Chondrocyte (in vitro differentiated cells): ENCODE data around the gene DLGAP3. TPM values are rescaled to one million over a fixed set of nuclear protein-coding genes. Genes with fewer than 3 reads are reported as not detected.

Source experiments
- DNase-seq: peaks from one replicate; pipeline ENCODE4 v3.0.0; 2021; ENCODE audit warnings: mixed read lengths, low spot score
- H3K27ac Mint-ChIP-seq: one replicate; pipeline ENCODE4 v1.8.0; 2021; ENCODE audit warnings: mild to moderate bottlenecking, moderate library complexity, mixed read lengths; ENCODE audit not compliant: unreplicated experiment
- H3K27me3 Mint-ChIP-seq: 2 replicates; pipeline ENCODE4 v1.8.0; 2021; ENCODE audit warnings: low read depth, mixed read lengths
- H3K36me3 Mint-ChIP-seq: 2 replicates; pipeline ENCODE4 v1.8.0; 2021; ENCODE audit warnings: low read depth, mixed read lengths
- H3K4me1 Mint-ChIP-seq: 2 replicates; pipeline ENCODE4 v1.8.0; 2021; ENCODE audit warnings: low read depth, mild to moderate bottlenecking, mixed read lengths
- H3K4me3 Mint-ChIP-seq: one replicate; pipeline ENCODE4 v1.8.0; 2021; ENCODE audit warnings: mild to moderate bottlenecking, moderate library complexity, mixed read lengths; ENCODE audit not compliant: unreplicated experiment
- H3K9me3 Mint-ChIP-seq: 2 replicates; pipeline ENCODE4 v1.8.0; 2021; ENCODE audit warnings: low read depth, mixed read lengths
- total RNA-seq: library from RNA; stranded (reverse); gene quantifications from 3 replicates; pipeline ENCODE4 v1.2.1, GENCODE V29; 2021
- TF ChIP-seq, protein P1 (sequence below): fragments of 200-600 bp; sonication (generic); IDR thresholded peaks from 2 replicates; pipeline ENCODE4 v1.5.0; 2021; ENCODE audit warnings: antibody characterized with exemption, mild to moderate bottlenecking, moderate library complexity

DLGAP3 gene
- total RNA-seq, 1 donor from 2014 or later: 0.22 TPM

DNA sequence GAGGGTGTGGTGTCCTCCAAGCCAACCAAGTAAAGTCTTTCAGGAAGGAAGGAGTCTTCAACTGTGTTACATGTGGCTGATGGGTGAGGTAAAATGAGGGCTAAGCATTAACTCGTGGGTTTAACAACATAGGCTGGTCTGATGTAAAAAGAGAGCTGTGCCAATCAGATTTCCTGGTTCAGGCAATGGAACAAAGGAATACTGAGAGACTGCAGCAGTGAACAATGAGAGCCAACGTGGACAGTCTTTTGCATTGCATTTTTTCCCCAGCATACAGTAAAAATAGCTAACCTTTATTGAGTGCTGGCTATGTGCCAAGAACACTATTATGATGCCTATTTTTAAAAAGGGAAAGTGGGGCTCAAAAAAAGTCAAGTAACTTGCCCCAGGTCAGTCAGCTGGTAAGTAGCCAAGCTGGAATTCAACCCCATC, 31.1 kb downstream of the DLGAP3 start:
- Mint-ChIP-seq H3K27me3 (peaks cover 25% of the 10 kb centered on the region), H3K4me1 (peaks cover 7% of the 10 kb centered on the region), H3K9me3 (peaks cover 3% of the 10 kb centered on the region), H3K27ac (no peak overlapping the region), H3K36me3 (no peaks in the 10 kb centered on the region), H3K4me3 (no peak overlapping the region)
- DNase-seq: no peak
- TF ChIP-seq, protein P1, sequence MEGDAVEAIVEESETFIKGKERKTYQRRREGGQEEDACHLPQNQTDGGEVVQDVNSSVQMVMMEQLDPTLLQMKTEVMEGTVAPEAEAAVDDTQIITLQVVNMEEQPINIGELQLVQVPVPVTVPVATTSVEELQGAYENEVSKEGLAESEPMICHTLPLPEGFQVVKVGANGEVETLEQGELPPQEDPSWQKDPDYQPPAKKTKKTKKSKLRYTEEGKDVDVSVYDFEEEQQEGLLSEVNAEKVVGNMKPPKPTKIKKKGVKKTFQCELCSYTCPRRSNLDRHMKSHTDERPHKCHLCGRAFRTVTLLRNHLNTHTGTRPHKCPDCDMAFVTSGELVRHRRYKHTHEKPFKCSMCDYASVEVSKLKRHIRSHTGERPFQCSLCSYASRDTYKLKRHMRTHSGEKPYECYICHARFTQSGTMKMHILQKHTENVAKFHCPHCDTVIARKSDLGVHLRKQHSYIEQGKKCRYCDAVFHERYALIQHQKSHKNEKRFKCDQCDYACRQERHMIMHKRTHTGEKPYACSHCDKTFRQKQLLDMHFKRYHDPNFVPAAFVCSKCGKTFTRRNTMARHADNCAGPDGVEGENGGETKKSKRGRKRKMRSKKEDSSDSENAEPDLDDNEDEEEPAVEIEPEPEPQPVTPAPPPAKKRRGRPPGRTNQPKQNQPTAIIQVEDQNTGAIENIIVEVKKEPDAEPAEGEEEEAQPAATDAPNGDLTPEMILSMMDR: no peak

DNA sequence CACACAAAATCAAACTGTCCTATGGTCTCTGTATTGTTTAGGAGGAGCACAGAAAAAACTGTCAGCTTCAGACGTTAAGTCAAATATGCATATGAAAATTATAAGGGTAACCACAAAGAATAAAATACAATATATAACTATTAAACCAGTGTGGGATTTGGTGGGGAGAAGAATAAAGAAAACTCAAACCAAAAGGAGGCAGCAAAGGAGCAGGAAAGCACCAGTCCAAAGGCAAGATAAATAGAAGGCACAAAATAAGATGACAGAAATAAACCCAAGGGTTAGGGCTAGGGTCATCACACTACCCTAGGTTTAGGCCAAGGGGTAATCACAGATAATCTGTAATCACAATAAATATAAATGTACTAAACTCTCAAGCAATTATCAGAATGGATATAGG, 32.8 kb downstream of the DLGAP3 start:
- peaks cover 7% of the 10 kb centered on the region for H3K4me1 Mint-ChIP-seq
- H3K27me3 Mint-ChIP-seq: peaks cover 14% of the 10 kb centered on the region
- TF ChIP-seq, protein P1: peak; percentile 62

DNA sequence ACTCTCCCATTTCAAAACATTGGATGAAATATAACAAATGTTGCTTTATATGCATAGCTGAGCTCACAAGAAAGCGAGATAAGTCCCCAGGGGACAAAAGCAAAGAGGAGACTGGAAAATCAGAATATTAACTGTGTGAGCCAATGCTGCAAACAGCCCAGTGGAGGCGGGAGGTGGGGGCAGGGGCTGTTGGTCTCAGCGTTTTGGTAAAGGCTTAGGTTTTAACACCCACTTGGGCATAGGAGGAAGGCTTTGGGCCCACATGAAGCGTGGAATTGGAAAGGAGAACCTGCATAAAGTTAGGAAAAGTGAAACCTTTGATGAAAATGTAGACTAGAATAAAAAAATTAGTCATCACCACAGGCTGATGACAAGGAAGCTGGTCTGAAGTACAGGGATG, 39.7 kb downstream of the DLGAP3 start:
- no peak for DNase-seq
- Mint-ChIP-seq H3K27me3 (peaks cover 19% of the 10 kb centered on the region), H3K9me3 (peaks cover 18% of the 10 kb centered on the region), H3K27ac (no peak overlapping the region), H3K36me3 (no peaks in the 10 kb centered on the region), H3K4me3 (no peak overlapping the region), H3K4me1 (peaks cover 11% of the 10 kb centered on the region)
- TF ChIP-seq, protein P1: no peak

More for the DNA sequence above, 32.8 kb downstream of the DLGAP3 start:
- Mint-ChIP-seq H3K9me3 (peaks cover 17% of the 10 kb centered on the region), H3K4me3 (no peak overlapping the region), H3K36me3 (no peaks in the 10 kb centered on the region), H3K27ac (no peak overlapping the region)
- DNase-seq: no peak

DNA sequence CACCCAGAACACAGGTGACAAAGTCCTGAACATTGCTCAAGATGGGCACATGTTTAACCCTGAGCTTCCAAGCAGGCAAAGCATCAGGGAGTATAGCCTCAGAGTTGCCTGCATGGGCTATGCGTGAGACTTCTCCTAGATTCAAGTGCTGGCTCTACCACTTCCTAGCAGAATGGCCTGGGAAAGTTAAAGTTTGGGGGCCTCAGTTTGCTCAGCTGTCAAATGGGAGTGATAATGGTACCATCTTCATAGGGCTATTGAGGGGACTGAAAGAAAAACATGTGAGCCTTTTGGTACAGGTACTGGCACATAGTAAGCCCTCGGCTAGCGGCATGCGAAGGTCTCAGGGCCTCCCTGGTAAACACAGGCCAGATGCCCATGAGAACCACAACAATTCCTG, 41.9 kb downstream of the DLGAP3 start:
- DNase-seq: no peak
- H3K9me3 Mint-ChIP-seq: peaks cover 11% of the 10 kb centered on the region
- H3K4me3 Mint-ChIP-seq: no peak overlapping the region
- H3K27me3 Mint-ChIP-seq: peaks cover 39% of the 10 kb centered on the region
- H3K4me1 Mint-ChIP-seq: peaks cover 11% of the 10 kb centered on the region
- TF ChIP-seq, protein P1: no peak
- H3K27ac Mint-ChIP-seq: no peak overlapping the region
- no peaks in the 10 kb centered on the region for H3K36me3 Mint-ChIP-seq

DNA sequence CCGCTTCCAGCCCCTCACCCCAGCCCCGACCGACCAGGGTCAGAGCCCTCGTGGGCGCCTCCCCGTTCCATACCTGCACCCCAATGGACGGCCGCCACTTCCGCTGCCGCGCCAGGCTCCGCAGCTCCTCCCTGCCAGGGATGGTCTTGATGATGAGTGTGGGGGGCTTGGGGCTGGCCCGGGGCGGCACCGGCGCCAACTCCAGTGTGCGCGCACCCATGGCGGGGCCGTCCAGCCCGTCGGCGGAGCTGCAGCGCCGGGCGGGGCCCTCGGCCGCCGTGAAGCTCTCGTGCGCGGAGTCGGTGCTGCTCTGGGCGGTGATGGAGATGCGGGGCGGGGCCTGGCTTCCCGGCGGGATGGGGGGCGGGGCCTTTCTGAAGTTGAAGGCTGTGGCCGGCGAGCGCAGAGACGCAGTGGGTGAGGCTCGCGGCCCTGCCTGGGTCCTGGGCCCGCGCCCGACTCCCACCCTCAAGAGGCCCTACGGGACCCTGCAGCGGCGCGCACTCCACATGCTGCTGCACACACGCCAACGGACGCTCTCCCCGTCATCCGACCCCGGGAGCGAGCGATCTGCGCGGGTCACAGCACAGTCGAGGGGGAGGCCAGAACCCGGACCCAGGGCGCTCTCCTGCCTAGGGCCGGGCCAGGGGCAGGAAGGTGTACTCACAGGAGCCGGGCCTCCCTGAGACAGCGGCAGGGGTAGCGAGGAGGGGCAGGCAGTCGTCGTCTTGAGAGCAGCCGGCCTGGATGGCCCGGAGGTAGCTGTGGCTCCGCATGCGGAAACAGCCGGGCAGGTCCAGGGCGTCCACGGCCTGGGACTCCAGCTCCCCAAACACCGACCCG, 43.8 kb downstream of the DLGAP3 start:
- no peak for DNase-seq
- TF ChIP-seq, protein P1: no peak
- Mint-ChIP-seq H3K9me3 (peaks cover 4% of the 10 kb centered on the region), H3K4me1 (peaks cover 11% of the 10 kb centered on the region), H3K4me3 (peak overlapping the region; percentile 49), H3K36me3 (no peaks in the 10 kb centered on the region), H3K27ac (no peak overlapping the region), H3K27me3 (peaks cover 48% of the 10 kb centered on the region)
